H1 (cell line): Measurements from ENCODE around the gene NRN1L. TPM values are rescaled to one million over a fixed set of nuclear protein-coding genes. Genes with fewer than 3 reads are reported as not detected.
A peak's percentile ranks its signal among the peaks of the same experiment; 100 is the strongest.

ENCODE experiments used
- ATF2 ChIP-seq: IDR thresholded peaks from 2 replicates; pipeline ENCODE4 v1.6.1; 2012; ENCODE audit warnings: low read length, inconsistent platforms
- CBX5 ChIP-seq: fragments of 300-800, 300-1000 bp; sonication (generic); IDR thresholded peaks from 2 replicates; pipeline ENCODE4 v1.7.1; 2016; ENCODE audit warnings: antibody characterized with exemption, low read length, low read depth
- CTCF ChIP-seq, 3 experiments: IDR thresholded peaks; 1 replicate in 2 of 3; 2 replicates in 1 of 3; pipeline versions ENCODE4 v1.5.1 to v1.6.1; 2011; ENCODE audit warnings: low read length in 3 of 3, mild to moderate bottlenecking in 3 of 3, inconsistent platforms in 2 of 3, low read depth in 1 of 3, moderate library complexity in 1 of 3; ENCODE audit not compliant: insufficient read depth in 1 of 3; ENCODE audit errors: control extremely low read depth in 1 of 3
- EGR1 ChIP-seq: IDR thresholded peaks from 2 replicates; pipeline ENCODE4 v1.6.1; 2011; ENCODE audit warnings: low read depth, low read length, borderline replicate concordance
- GTF2F1 ChIP-seq: IDR thresholded peaks from 2 replicates; pipeline ENCODE4 v1.6.1; 2012; ENCODE audit warnings: low read depth, low read length, improper control_type of control experiment, borderline replicate concordance
- MAFK ChIP-seq: IDR thresholded peaks from 2 replicates; pipeline ENCODE4 v1.6.1; 2012; ENCODE audit warnings: low read depth, mild to moderate bottlenecking, improper control_type of control experiment, low read length
- RAD21 ChIP-seq, 2 experiments: IDR thresholded peaks in 1 of 2; conservative IDR thresholded peaks in 1 of 2; 2 replicates each; pipeline ENCODE4 v1.6.1; 2011; ENCODE audit warnings: low read depth in 2 of 2, low read length in 2 of 2, improper control_type of control experiment in 1 of 2, inconsistent platforms in 1 of 2, mild to moderate bottlenecking in 1 of 2, moderate library complexity in 1 of 2
- polyA plus RNA-seq, 7 experiments: library from polyadenylated mRNA; depleted of rRNA in 3 of 7; stranded (reverse) in 5 of 7; unstranded in 2 of 7; fragments of >200 nt in 5 of 7; fragments of 200-250 nt in 2 of 7; gene quantifications; 1 replicate in 5 of 7; 2 replicates in 1 of 7; 4 replicates in 1 of 7; pipeline versions ENCODE4 v1.2.1 to v1.2.3, GENCODE V29; 2011 to 2013; ENCODE audit warnings: missing spikeins in 2 of 7, mixed read lengths in 2 of 7
- total RNA-seq: library from RNA; stranded (reverse); fragmentation: NEBNext Ultra II Directional; extraction: Animal tissue kit (Norgen Biotek cat#: 25700); gene quantifications from 2 replicates; pipeline ENCODE4 v1.2.1, GENCODE V29; 2021

Gene NRN1L
- total and polyA plus RNA-seq, 2 of the 8 experiments (the other 6 are each of a cell fraction or from before 2014, with no cell fraction given): 4.1 to 35.2 TPM

GRCh38 chr16:67872631-67873434 is 11.9 kb upstream of the NRN1L start, which contains the start of gene EDC4 (continued):
- no peak; a peak in 1 of 4 replicates for TF ChIP-seq CTCF (IDR thresholded peaks at IDR 0.05; ENCODE audit: control extremely low read depth in 1 of 3, insufficient read depth in 1 of 3, low read depth in 1 of 3, low read length in 3 of 3)
- no peak for TF ChIP-seq CBX5
- 0 out of 2 replicates have a peak, but pooled peaks have one; percentile 11 for TF ChIP-seq ATF2
- 0 out of 2 replicates have a peak, but pooled peaks have one; percentile 63 for TF ChIP-seq GTF2F1
- peak; percentile 66; the same call in 1 of the 2 replicates for TF ChIP-seq EGR1
- peak; percentile 1; the same call in 1 of the 2 replicates for TF ChIP-seq MAFK
- TF ChIP-seq RAD21 (IDR thresholded peaks at IDR 0.05 in 1 of 2, conservative IDR thresholded peaks at IDR 0.05 in 1 of 2; ENCODE audit: low read depth in 2 of 2, low read length in 2 of 2): peak in 1 of 2 experiments; percentile 2; a peak in 1 of 4 replicates
